Smooth muscle cell (in vitro differentiated cells): Measurements from ENCODE around the gene SKIC2. TPM values are rescaled to one million over a fixed set of nuclear protein-coding genes. Genes with fewer than 3 reads are reported as not detected.
"Not testable (repeated sequence)": the region's sequence is repeated elsewhere in the genome, so short reads cannot be mapped to it uniquely, and the experiment has no call there.

Experiments used
- DNase-seq: peaks from one replicate; lab custom pipeline; 2025; ENCODE audit not compliant: unreplicated experiment; lab: John Stamatoyannopoulos, UW
- H2AFZ ChIP-seq: fragments of 200-600 bp; sonication (generic); 2 replicates; pipeline ENCODE4 v1.6.0; 2016; ENCODE audit warnings: antibody characterized with exemption, low read depth, mild to moderate bottlenecking
- H3F3A ChIP-seq: fragments of 200-600 bp; sonication (generic); 2 replicates; pipeline ENCODE4 v1.6.0; 2017; ENCODE audit warnings: antibody characterized with exemption, low read depth
- H3K27ac ChIP-seq: fragments of 200-600 bp; sonication (generic); 2 replicates; pipeline ENCODE4 v1.5.1; 2016; ENCODE audit warnings: low read depth, mild to moderate bottlenecking
- H3K27me3 ChIP-seq: fragments of 200-600 bp; sonication (generic); 2 replicates; pipeline ENCODE4 v1.6.1; 2016; ENCODE audit warnings: low read depth, mild to moderate bottlenecking
- H3K36me3 ChIP-seq: fragments of 200-600 bp; sonication (generic); 2 replicates; pipeline ENCODE4 v1.5.1; 2016; ENCODE audit warnings: low read depth
- H3K4me1 ChIP-seq: fragments of 200-600 bp; sonication (generic); 2 replicates; pipeline ENCODE4 v1.5.1; 2016; ENCODE audit warnings: low read depth
- H3K4me2 ChIP-seq: fragments of 200-600 bp; sonication (generic); 2 replicates; pipeline ENCODE4 v1.6.0; 2016; ENCODE audit warnings: mild to moderate bottlenecking
- H3K4me3 ChIP-seq: fragments of 200-600 bp; sonication (generic); 2 replicates; pipeline ENCODE4 v1.5.1; 2016; ENCODE audit warnings: mild to moderate bottlenecking
- H3K79me2 ChIP-seq: fragments of 200-600 bp; sonication (generic); 2 replicates; pipeline ENCODE4 v1.6.0; 2016; ENCODE audit warnings: low read depth, mild to moderate bottlenecking
- H3K9ac ChIP-seq: fragments of 200-600 bp; sonication (generic); 2 replicates; pipeline ENCODE4 v1.6.0; 2016; ENCODE audit warnings: low read depth
- H3K9me3 ChIP-seq: fragments of 200-600 bp; sonication (generic); replicated peaks from 2 replicates; pipeline ENCODE4 v1.5.1; 2016; ENCODE audit warnings: low read depth
- H4K20me1 ChIP-seq: fragments of 200-600 bp; sonication (generic); 2 replicates; pipeline ENCODE4 v1.6.0; 2016; ENCODE audit warnings: low read depth
- WGBS: methylation state at CpG from one replicate; pipeline ENCODE4 v1.1.7; 2016; ENCODE audit warnings: low lambda C conversion rate; 5-methylcytosine and 5-hydroxymethylcytosine counted together
- polyA plus RNA-seq: library from polyadenylated mRNA; unstranded; fragments of >200 nt; fragmentation: Nextera tagmentation; extraction: Ambion mirVana; gene quantifications from 2 replicates; pipeline ENCODE4 v1.2.1, GENCODE V29; 2016
- total RNA-seq: library from RNA; depleted of rRNA; stranded (reverse); fragments of >200 nt; gene quantifications from 2 replicates; pipeline ENCODE4 v1.2.3, GENCODE V29; 2014
- TF ChIP-seq, protein P1 (sequence below): fragments of 200-600 bp; sonication (generic); IDR thresholded peaks from 2 replicates; pipeline ENCODE4 v1.5.1; 2017; ENCODE audit warnings: borderline replicate concordance, mild to moderate bottlenecking, antibody characterized with exemption; ENCODE audit not compliant: insufficient read depth, poor library complexity, severe bottlenecking

Gene SKIC2
- total and polyA plus RNA-seq, 2 experiments from 2014 or later: 27.6 to 56.0 TPM

DNA sequence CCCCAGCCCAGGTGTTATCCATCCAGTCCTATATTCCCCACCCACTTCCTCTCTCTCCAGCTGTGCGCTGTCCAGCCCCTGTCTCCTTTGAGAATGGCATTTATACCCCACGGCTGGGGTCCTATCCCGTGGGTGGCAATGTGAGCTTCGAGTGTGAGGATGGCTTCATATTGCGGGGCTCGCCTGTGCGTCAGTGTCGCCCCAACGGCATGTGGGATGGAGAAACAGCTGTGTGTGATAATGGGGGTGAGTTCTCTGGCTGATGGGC, 30.4 kb upstream of the SKIC2 start:
- Histone ChIP-seq H3K79me2 (no peaks in the 10 kb centered on the region), H3K9ac (no peak overlapping the region), H3K27ac (no peak overlapping the region), H4K20me1 (no peaks in the 10 kb centered on the region), H3K4me3 (no peak overlapping the region), H3K27me3 (peaks cover 4% of the 10 kb centered on the region), H3K4me2 (no peak overlapping the region), H3K9me3 (no peaks in the 10 kb centered on the region), H3K36me3 (no peaks in the 10 kb centered on the region), H2AFZ (no peak overlapping the region), H3F3A (no peaks in the 10 kb centered on the region), H3K4me1 (no peaks in the 10 kb centered on the region)
- TF ChIP-seq, protein P1, sequence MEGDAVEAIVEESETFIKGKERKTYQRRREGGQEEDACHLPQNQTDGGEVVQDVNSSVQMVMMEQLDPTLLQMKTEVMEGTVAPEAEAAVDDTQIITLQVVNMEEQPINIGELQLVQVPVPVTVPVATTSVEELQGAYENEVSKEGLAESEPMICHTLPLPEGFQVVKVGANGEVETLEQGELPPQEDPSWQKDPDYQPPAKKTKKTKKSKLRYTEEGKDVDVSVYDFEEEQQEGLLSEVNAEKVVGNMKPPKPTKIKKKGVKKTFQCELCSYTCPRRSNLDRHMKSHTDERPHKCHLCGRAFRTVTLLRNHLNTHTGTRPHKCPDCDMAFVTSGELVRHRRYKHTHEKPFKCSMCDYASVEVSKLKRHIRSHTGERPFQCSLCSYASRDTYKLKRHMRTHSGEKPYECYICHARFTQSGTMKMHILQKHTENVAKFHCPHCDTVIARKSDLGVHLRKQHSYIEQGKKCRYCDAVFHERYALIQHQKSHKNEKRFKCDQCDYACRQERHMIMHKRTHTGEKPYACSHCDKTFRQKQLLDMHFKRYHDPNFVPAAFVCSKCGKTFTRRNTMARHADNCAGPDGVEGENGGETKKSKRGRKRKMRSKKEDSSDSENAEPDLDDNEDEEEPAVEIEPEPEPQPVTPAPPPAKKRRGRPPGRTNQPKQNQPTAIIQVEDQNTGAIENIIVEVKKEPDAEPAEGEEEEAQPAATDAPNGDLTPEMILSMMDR: no peak
- WGBS: 88% methylated on average over 9 of the region's 9 CpGs
- no peak for DNase-seq

DNA sequence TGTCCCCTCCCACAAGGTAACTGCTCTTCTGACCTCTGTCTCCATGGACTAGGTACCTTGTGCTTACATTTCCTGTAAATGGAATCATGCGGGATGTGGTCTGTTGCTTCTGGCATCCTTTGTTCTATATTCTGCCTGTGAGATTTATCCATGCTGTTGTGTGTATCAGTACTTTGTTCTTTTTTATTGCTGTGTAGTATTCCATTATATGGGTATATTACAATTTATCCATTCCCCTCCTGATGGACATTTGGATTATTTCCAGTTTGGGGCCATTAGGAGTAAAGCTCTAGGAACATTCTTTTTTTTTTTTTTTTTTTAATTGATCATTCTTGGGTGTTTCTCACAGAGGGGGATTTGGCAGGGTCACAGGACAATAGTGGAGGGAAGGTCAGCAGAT, 28.0 kb upstream of the SKIC2 start:
- WGBS: 97% methylated on average over 1 of the region's 1 CpG
- H3F3A ChIP-seq: no peaks in the 10 kb centered on the region
- H3K4me2 ChIP-seq: no peak overlapping the region
- H2AFZ ChIP-seq: no peak overlapping the region
- H3K9ac ChIP-seq: no peak overlapping the region
- no peak overlapping the region for H3K27ac ChIP-seq
- no peaks in the 10 kb centered on the region for H3K9me3 ChIP-seq
- no peaks in the 10 kb centered on the region for H3K36me3 ChIP-seq
- H3K27me3 ChIP-seq: peaks cover 6% of the 10 kb centered on the region
- no peaks in the 10 kb centered on the region for H3K79me2 ChIP-seq
- H3K4me3 ChIP-seq: no peak overlapping the region
- no peaks in the 10 kb centered on the region for H4K20me1 ChIP-seq
- H3K4me1 ChIP-seq: no peaks in the 10 kb centered on the region
- TF ChIP-seq, protein P1: no peak
- no peak for DNase-seq

DNA sequence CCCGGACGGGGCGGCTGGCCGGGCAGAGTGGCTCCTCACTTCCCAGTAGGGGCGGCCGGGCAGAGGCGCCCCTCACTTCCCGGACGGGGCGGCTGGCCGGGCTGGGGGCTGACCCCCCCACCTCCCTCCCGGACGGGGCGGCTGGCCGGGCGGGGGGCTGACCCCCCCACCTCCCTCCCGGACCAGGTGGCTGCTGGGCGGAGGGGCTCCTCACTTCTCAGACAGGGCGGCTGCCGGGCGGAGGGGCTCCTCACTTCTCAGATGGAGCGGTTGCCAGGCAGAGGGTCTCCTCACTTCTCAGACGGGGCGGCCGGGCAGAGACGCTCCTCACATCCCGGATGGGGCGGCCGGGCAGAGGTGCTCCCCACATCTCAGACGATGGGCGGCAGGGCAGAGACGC, 26.8 kb upstream of the SKIC2 start:
- DNase-seq: not testable (repeated sequence)

DNA sequence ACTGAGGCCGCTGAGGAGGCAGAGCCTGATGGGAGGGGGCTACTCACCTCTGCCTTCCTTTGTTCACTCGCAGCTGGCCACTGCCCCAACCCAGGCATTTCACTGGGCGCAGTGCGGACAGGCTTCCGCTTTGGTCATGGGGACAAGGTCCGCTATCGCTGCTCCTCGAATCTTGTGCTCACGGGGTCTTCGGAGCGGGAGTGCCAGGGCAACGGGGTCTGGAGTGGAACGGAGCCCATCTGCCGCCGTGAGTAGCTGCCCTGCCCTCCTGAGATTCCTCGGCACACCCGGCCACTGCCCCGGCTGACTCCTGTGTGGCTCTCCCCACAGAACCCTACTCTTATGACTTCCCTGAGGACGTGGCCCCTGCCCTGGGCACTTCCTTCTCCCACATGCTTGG, 25.4 kb upstream of the SKIC2 start:
- WGBS: 95% methylated on average over 19 of the region's 19 CpGs

More for the DNA sequence above, 26.8 kb upstream of the SKIC2 start:
- not testable (repeated sequence) for H3K27me3 ChIP-seq, H3K4me3 ChIP-seq, H3K9me3 ChIP-seq, H2AFZ ChIP-seq, H3K4me2 ChIP-seq, H3K36me3 ChIP-seq, H4K20me1 ChIP-seq, H3K4me1 ChIP-seq, H3K9ac ChIP-seq, H3F3A ChIP-seq, H3K79me2 ChIP-seq, H3K27ac ChIP-seq
- 98% methylated on average over 15 of the region's 32 CpGs for WGBS

More for the DNA sequence above, 25.4 kb upstream of the SKIC2 start:
- no peaks in the 10 kb centered on the region for H3K79me2 ChIP-seq
- no peak overlapping the region for H3K4me2 ChIP-seq
- H3K36me3 ChIP-seq: no peaks in the 10 kb centered on the region
- DNase-seq: no peak
- H3F3A ChIP-seq: no peaks in the 10 kb centered on the region
- H3K9ac ChIP-seq: no peak overlapping the region
- no peak overlapping the region for H3K27ac ChIP-seq
- TF ChIP-seq, protein P1: no peak
- H2AFZ ChIP-seq: no peak overlapping the region
- H3K4me3 ChIP-seq: no peak overlapping the region
- H3K27me3 ChIP-seq: peaks cover 4% of the 10 kb centered on the region
- H4K20me1 ChIP-seq: no peaks in the 10 kb centered on the region
- no peaks in the 10 kb centered on the region for H3K9me3 ChIP-seq
- H3K4me1 ChIP-seq: no peaks in the 10 kb centered on the region
